ENCODE data around the gene SNX24. TPM values are rescaled to one million over a fixed set of nuclear protein-coding genes. Genes with fewer than 3 reads are reported as not detected.

Gene SNX24
- polyA plus RNA-seq, 2 of the 4 experiments (the other 2 are of a cell fraction) = 20.4 to 22.4 TPM

DNA sequence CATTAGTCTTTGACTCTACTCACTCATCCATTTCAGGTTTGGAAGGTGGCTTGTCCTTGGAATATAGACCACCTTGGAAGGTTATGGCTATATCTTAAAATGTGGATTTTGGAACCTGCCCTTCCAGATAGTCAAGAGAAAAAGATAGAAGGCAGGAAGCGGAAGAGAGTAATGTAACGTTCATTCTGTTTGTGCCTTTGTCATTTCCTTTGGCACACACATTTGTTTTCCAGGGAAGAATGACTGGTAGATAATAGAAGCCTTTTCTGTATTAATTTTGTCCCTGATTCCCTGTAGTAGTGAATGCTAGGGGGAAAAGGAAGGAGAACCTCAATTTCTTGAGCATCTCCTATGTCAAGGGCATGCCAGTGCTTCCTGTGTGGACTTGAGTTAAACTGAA is 136.4 kb downstream of the SNX24 start (continued):
- TF ChIP-seq CHD4 (IDR thresholded peaks at IDR 0.05; ENCODE audit: borderline replicate concordance) (no peak), ESRRA (IDR thresholded peaks at IDR 0.05; ENCODE audit: borderline replicate concordance, low read length) (no peak), RCOR1 (IDR thresholded peaks at IDR 0.05; ENCODE audit: low read depth, low read length) (no peak), CBX8 (IDR thresholded peaks at IDR 0.05) (no peak), CBX2 (IDR thresholded peaks at IDR 0.05; ENCODE audit: borderline replicate concordance, low read depth) (no peak), PHF8 (IDR thresholded peaks at IDR 0.05; ENCODE audit: borderline replicate concordance, low read depth) (no peak), RNF2 (IDR thresholded peaks at IDR 0.05; ENCODE audit: borderline replicate concordance, low read depth) (no peak)
- TF ChIP-seq, protein P1, sequence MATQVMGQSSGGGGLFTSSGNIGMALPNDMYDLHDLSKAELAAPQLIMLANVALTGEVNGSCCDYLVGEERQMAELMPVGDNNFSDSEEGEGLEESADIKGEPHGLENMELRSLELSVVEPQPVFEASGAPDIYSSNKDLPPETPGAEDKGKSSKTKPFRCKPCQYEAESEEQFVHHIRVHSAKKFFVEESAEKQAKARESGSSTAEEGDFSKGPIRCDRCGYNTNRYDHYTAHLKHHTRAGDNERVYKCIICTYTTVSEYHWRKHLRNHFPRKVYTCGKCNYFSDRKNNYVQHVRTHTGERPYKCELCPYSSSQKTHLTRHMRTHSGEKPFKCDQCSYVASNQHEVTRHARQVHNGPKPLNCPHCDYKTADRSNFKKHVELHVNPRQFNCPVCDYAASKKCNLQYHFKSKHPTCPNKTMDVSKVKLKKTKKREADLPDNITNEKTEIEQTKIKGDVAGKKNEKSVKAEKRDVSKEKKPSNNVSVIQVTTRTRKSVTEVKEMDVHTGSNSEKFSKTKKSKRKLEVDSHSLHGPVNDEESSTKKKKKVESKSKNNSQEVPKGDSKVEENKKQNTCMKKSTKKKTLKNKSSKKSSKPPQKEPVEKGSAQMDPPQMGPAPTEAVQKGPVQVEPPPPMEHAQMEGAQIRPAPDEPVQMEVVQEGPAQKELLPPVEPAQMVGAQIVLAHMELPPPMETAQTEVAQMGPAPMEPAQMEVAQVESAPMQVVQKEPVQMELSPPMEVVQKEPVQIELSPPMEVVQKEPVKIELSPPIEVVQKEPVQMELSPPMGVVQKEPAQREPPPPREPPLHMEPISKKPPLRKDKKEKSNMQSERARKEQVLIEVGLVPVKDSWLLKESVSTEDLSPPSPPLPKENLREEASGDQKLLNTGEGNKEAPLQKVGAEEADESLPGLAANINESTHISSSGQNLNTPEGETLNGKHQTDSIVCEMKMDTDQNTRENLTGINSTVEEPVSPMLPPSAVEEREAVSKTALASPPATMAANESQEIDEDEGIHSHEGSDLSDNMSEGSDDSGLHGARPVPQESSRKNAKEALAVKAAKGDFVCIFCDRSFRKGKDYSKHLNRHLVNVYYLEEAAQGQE (IDR thresholded peaks at IDR 0.05) = no peak

DNA sequence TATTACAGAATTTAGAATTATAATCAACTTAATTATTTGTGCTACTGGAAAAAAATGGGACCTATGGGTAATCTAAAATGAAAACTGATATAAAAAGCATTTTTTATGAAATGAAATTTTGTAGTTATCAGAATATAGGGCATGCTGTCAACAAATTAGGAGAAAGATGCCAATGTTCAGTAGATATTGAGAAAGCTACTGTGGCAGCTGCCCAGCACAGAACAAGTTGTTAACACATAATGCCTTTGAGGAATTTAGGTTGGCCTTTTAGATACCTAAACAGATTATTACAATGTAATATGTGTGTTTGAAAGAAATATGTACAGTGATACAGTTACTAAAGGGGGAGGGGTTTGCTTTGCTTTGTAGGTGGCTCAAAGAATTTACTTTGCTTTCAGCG is 137.0 kb downstream of the SNX24 start:
- no peak for FAIRE-seq
- Histone ChIP-seq H3K9me3 (no peaks in the 10 kb centered on the region), H3K4me2 (no peak overlapping the region), H3K4me3 (no peak overlapping the region), H3K27ac (no peak overlapping the region), H3K4me1 (peaks cover 13% of the 10 kb centered on the region; the same call in 2 of the 3 replicates)
- CTCF ChIA-PET = no interaction called here
- 2% methylated on average over 1 of the region's 1 CpG for WGBS (ENCODE audit: missing lambda C conversion rate)
- POLR2A ChIA-PET = no interaction called here
- no peak for DNase-seq (ENCODE audit: low read depth in 1 of 2, low spot score in 1 of 2)
- TF ChIP-seq RFX5 (IDR thresholded peaks at IDR 0.05) = no peak
- TF ChIP-seq, protein P2, sequence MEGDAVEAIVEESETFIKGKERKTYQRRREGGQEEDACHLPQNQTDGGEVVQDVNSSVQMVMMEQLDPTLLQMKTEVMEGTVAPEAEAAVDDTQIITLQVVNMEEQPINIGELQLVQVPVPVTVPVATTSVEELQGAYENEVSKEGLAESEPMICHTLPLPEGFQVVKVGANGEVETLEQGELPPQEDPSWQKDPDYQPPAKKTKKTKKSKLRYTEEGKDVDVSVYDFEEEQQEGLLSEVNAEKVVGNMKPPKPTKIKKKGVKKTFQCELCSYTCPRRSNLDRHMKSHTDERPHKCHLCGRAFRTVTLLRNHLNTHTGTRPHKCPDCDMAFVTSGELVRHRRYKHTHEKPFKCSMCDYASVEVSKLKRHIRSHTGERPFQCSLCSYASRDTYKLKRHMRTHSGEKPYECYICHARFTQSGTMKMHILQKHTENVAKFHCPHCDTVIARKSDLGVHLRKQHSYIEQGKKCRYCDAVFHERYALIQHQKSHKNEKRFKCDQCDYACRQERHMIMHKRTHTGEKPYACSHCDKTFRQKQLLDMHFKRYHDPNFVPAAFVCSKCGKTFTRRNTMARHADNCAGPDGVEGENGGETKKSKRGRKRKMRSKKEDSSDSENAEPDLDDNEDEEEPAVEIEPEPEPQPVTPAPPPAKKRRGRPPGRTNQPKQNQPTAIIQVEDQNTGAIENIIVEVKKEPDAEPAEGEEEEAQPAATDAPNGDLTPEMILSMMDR (IDR thresholded peaks at IDR 0.05) = no peak
- no peak for TF ChIP-seq CBX8 (IDR thresholded peaks at IDR 0.05)
- TF ChIP-seq BHLHE40 (IDR thresholded peaks at IDR 0.05; ENCODE audit: low read depth, low read length) = no peak
- no peak for TF ChIP-seq TP53 (CRISPR knock-in tag; IDR thresholded peaks at IDR 0.05)
- TF ChIP-seq CBX2 (IDR thresholded peaks at IDR 0.05; ENCODE audit: borderline replicate concordance, low read depth) = no peak
- TF ChIP-seq HEYL (CRISPR knock-in tag; IDR thresholded peaks at IDR 0.05) = no peak
- no peak for TF ChIP-seq ZC3H11A (IDR thresholded peaks at IDR 0.05)
- no peak for TF ChIP-seq RCOR1 (IDR thresholded peaks at IDR 0.05; ENCODE audit: low read depth, low read length)
- TF ChIP-seq, protein P3, sequence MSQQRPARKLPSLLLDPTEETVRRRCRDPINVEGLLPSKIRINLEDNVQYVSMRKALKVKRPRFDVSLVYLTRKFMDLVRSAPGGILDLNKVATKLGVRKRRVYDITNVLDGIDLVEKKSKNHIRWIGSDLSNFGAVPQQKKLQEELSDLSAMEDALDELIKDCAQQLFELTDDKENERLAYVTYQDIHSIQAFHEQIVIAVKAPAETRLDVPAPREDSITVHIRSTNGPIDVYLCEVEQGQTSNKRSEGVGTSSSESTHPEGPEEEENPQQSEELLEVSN (IDR thresholded peaks at IDR 0.05; ENCODE audit: borderline replicate concordance, low read depth) = no peak
- no peak for TF ChIP-seq EHMT2 (IDR thresholded peaks at IDR 0.05; ENCODE audit: low read depth)
- TF ChIP-seq CEBPB (IDR thresholded peaks at IDR 0.05) = no peak
- no peak for TF ChIP-seq FOXS1 (CRISPR knock-in tag; IDR thresholded peaks at IDR 0.05)
- no peak for TF ChIP-seq MAZ (IDR thresholded peaks at IDR 0.05; ENCODE audit: borderline replicate concordance, low read depth, low read length)
- no peak for TF ChIP-seq MAFK (IDR thresholded peaks at IDR 0.05; ENCODE audit: partially characterized antibody)
- no peak for TF ChIP-seq PHF8 (IDR thresholded peaks at IDR 0.05; ENCODE audit: borderline replicate concordance, low read depth)
- TF ChIP-seq HOXB13 (CRISPR knock-in tag; IDR thresholded peaks at IDR 0.05; ENCODE audit: low read depth) = no peak
- no peak for ATAC-seq
